Measurements from ENCODE around the gene SEMA4B.

DNA sequence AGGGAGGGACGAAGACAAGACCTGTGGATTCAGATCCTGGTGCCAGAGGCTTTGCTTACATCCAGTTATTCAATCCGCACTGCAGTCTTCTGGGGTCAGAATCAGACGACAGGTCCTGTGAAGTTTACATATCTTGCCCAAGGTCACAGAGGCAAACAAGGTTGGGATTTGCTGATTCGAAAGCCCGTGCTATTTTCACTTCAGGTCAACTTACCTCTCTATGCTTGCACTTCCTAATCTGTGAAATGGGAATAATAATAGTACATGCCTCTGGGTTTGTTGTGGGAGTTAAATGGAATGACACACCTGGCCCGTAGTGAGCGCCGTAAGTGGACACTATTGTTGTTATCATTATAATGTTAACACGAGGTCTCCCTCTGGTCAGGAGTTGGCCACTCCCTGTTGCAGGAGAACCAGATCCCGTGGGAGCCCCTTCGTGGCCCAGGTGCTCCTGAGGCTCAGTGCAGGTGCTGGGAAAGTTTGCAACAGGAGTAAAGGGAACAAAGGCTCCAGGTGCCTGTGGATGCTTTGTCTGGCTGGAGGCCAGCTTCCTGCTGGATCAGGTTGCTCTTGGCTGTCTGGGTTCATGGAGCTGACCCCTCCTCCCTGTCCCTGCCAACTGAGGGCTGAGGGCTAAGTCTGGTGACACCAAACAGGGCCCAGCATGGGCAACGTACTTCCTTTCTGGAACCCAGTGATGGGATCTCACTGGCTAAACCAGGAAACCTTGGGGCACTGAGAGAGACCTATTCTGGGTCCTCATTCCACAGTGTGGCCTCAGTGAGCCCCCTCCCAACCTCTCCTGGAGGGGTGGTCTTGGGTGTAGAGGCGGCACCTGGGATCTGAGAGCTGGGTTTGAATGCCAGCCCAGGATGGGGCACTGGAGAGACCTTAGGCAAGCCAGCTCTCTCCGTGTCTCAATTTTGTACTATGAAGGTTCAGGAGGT, 40.1 kb upstream of the SEMA4B start:
- TF ChIP-seq, protein P1, sequence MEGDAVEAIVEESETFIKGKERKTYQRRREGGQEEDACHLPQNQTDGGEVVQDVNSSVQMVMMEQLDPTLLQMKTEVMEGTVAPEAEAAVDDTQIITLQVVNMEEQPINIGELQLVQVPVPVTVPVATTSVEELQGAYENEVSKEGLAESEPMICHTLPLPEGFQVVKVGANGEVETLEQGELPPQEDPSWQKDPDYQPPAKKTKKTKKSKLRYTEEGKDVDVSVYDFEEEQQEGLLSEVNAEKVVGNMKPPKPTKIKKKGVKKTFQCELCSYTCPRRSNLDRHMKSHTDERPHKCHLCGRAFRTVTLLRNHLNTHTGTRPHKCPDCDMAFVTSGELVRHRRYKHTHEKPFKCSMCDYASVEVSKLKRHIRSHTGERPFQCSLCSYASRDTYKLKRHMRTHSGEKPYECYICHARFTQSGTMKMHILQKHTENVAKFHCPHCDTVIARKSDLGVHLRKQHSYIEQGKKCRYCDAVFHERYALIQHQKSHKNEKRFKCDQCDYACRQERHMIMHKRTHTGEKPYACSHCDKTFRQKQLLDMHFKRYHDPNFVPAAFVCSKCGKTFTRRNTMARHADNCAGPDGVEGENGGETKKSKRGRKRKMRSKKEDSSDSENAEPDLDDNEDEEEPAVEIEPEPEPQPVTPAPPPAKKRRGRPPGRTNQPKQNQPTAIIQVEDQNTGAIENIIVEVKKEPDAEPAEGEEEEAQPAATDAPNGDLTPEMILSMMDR (IDR thresholded peaks at IDR 0.05; ENCODE audit: low read depth, low read length, poor library complexity, severe bottlenecking) = no peak
- no peak for TF ChIP-seq EZH2phosphoT487 (IDR thresholded peaks at IDR 0.05; ENCODE audit: borderline replicate concordance, low read length)
